Kidney epithelial cell (primary cell): ENCODE results near the gene TNP1. TPM values are rescaled to one million over a fixed set of nuclear protein-coding genes. Genes with fewer than 3 reads are reported as not detected.
A peak's percentile ranks its signal among the peaks of the same experiment; 100 is the strongest.

Experiments used
- DNase-seq: peaks from one replicate; pipeline ENCODE4 v3.0.0-alpha.2; 2010; ENCODE audit warnings: low read depth
- H3K27me3 ChIP-seq: 2 replicates; pipeline ENCODE4 v1.6.0; 2011; ENCODE audit warnings: low read length; ENCODE audit not compliant: control insufficient read depth, insufficient read depth
- H3K36me3 ChIP-seq: 2 replicates; pipeline ENCODE4 v1.5.1; 2011; ENCODE audit warnings: low read length; ENCODE audit not compliant: control insufficient read depth, insufficient read depth
- H3K4me3 ChIP-seq: 2 replicates; pipeline ENCODE4 v1.5.1; 2011; ENCODE audit warnings: low read depth, mild to moderate bottlenecking, control low read depth, low read length
- CTCF ChIP-seq: IDR thresholded peaks from 2 replicates; pipeline ENCODE4 v1.5.1; 2011; ENCODE audit warnings: mild to moderate bottlenecking, moderate library complexity, low read length, control low read depth, inconsistent platforms; ENCODE audit not compliant: insufficient read depth, poor library complexity, severe bottlenecking
- total RNA-seq: library from RNA; depleted of rRNA; stranded (reverse); fragments of >200 nt; gene quantifications from 2 replicates; pipeline ENCODE4 v1.2.3, GENCODE V29; 2015

TNP1 gene
- total RNA-seq, 1 donor from 2014 or later, result not detected

- no peak for TF ChIP-seq CTCF
- Histone ChIP-seq H3K27me3 (peaks cover 1% of the 10 kb centered on the region), H3K36me3 (no peaks in the 10 kb centered on the region), H3K4me3 (no peak overlapping the region)
- DNase-seq, result no peak
Observed at GRCh38 chr2:216833061-216833460, 26.8 kb downstream of the TNP1 start.

GRCh38 chr2:216830346-216830745 is 29.5 kb downstream of the TNP1 start:
- no peaks in the 10 kb centered on the region for H3K36me3 ChIP-seq
- no peaks in the 10 kb centered on the region for H3K27me3 ChIP-seq
- TF ChIP-seq CTCF, result no peak
- no peak for DNase-seq
- no peak overlapping the region for H3K4me3 ChIP-seq

DNA sequence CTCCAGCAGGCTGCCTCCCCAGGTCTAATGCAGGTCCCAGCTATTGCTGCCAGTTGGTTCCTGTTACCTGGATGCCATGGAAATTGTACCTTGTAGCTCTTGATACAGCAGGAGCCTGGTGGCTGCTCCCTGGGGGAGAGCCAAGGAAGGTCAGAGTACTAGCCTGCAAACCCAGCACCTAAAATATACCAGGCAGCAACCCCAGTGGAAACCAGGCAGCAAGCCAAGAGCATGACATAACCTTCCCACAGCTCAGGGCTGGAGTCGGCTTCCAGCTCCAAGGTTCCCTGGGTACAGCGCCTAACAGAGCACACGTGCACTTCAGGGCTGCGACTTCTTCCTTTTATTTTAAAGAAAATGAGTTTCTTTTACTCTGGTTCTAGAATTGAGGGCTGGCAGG is 30.3 kb downstream of the TNP1 start:
- peak; percentile 10 for DNase-seq
- Histone ChIP-seq H3K4me3 (no peak overlapping the region), H3K27me3 (no peaks in the 10 kb centered on the region), H3K36me3 (no peaks in the 10 kb centered on the region)
- no peak for TF ChIP-seq CTCF

DNA sequence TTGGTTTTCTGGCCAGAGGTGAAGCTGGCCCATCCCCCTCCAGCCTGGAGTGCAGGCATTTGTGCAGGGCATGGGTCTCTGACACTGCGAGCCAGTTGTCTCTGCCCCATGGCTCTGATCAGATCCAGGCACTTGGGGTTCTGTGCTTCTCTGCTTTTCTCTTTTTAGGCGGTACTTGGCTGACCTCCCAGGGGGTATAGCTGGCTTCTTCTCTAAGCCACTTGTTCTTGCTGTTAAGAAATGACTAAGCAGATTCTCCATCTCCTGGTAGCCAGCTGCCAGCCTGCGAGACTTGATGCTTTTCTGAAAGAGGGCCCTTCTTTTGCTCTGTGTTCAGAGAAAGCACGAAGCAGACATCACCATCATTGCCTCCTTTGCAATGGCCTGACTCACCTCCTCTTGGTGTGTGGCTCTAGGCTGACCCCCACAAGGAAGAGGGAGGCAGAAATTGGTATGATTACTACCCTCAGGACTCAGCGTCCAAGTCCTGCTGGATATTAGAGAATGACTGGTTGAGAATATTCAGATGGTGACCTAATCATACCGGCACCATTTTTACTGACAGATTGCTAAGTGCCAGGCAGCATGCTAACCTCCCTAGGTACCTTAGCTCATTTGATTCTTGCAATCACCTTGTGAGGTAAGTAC is 32.7 kb downstream of the TNP1 start:
- no peak for TF ChIP-seq CTCF
- no peaks in the 10 kb centered on the region for H3K27me3 ChIP-seq
- no peak for DNase-seq
- no peaks in the 10 kb centered on the region for H3K36me3 ChIP-seq
- no peak overlapping the region for H3K4me3 ChIP-seq

DNA sequence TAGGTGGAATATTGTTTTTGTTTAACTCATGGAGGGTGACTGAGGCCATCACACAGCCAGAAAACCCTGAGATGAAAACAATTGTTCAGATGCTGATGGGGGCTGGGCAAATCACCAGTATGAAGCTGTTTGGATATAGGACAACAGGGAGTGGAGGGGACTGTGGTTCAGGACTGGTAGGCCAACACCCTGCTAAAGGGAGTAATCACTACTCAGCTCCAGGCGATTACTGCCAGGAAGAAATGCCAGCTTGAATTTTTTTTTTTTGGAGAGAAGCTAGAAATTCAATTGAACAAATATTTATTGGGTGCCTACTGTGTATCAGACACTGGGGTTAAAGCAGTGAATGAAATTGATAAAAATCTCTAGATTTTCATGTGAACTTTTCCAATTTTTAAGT is 37.4 kb downstream of the TNP1 start:
- H3K4me3 ChIP-seq, result no peak overlapping the region
- H3K27me3 ChIP-seq, result no peaks in the 10 kb centered on the region

More for the DNA sequence above, 37.4 kb downstream of the TNP1 start:
- H3K36me3 ChIP-seq, result no peaks in the 10 kb centered on the region
- no peak for TF ChIP-seq CTCF
- DNase-seq, result no peak
